Stomach (tissue), 4 donors: Measurements from ENCODE around the gene CTSL.

Source experiments
- POLR2A ChIP-seq, 4 donors: fragments of 450-650 bp; IDR thresholded peaks; one replicate each; pipeline ENCODE4 v1.6.1; 2016; ENCODE audit warnings: antibody characterized with exemption in 4 of 4, control low read depth in 2 of 4, mild to moderate bottlenecking in 1 of 4, moderate library complexity in 1 of 4
- POLR2AphosphoS5 ChIP-seq, 3 donors: sonication (generic); formaldehyde crosslinking; IDR thresholded peaks; one replicate each; pipeline ENCODE4 v1.6.1; 2016; ENCODE audit warnings: antibody characterized with exemption in 3 of 3
- TF ChIP-seq, protein P1 (sequence below), 7 experiments: fragments of 450-650 bp in 4 of 7; fragments of 200-600 bp in 3 of 7; sonication (generic) in 3 of 7; IDR thresholded peaks; one replicate each; pipeline ENCODE4 v1.5.1; 2016 to 2019; ENCODE audit warnings: antibody characterized with exemption in 7 of 7, control low read depth in 2 of 7, mild to moderate bottlenecking in 1 of 7

DNA sequence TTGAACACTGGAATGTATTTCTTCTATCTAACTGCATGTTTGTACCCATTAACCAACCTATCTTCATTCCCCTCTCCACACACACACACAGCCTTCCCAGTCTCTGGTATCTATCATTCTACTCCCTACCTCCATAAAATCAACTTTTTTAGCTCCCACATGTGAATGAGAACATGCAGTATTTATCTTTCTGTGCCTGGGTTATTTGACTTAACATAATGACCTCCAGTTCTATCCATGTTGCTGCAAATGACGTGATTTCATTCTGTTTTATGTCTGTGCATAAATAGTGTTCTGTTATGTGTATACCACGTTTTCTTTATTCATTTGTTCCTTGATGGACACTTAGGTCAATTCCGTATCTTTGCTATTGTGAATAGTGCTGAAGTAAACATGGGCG lies 38.7 kb upstream of the CTSL start:
- TF ChIP-seq POLR2A (IDR thresholded peaks at IDR 0.05) (no peak), POLR2AphosphoS5 (IDR thresholded peaks at IDR 0.05) (no peak)
- TF ChIP-seq, protein P1, sequence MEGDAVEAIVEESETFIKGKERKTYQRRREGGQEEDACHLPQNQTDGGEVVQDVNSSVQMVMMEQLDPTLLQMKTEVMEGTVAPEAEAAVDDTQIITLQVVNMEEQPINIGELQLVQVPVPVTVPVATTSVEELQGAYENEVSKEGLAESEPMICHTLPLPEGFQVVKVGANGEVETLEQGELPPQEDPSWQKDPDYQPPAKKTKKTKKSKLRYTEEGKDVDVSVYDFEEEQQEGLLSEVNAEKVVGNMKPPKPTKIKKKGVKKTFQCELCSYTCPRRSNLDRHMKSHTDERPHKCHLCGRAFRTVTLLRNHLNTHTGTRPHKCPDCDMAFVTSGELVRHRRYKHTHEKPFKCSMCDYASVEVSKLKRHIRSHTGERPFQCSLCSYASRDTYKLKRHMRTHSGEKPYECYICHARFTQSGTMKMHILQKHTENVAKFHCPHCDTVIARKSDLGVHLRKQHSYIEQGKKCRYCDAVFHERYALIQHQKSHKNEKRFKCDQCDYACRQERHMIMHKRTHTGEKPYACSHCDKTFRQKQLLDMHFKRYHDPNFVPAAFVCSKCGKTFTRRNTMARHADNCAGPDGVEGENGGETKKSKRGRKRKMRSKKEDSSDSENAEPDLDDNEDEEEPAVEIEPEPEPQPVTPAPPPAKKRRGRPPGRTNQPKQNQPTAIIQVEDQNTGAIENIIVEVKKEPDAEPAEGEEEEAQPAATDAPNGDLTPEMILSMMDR (IDR thresholded peaks at IDR 0.05): no peak
